ENCODE measurements around the gene FBXW5.
A peak's percentile ranks its signal among the peaks of the same experiment; 100 is the strongest.

Gene FBXW5

GRCh38 chr9:136947028-136947891 is 2.7 kb upstream of the FBXW5 start:
- no peak for DNase-seq

GRCh38 chr9:136946228-136947027 is 1.9 kb upstream of the FBXW5 start:
- DNase-seq, result no peak

- no peak for DNase-seq
These were observed 1.0 kb upstream of the FBXW5 start for GRCh38 chr9:136945333-136946227.

- peak; percentile 54 for DNase-seq
These were observed 373 bp downstream of the FBXW5 start for GRCh38 chr9:136944212-136944518.

- DNase-seq, result no peak
These were observed 987 bp downstream of the FBXW5 start for GRCh38 chr9:136943291-136944211.

- no peak for DNase-seq
These were observed 1.7 kb downstream of the FBXW5 start for GRCh38 chr9:136942881-136943230.

DNA sequence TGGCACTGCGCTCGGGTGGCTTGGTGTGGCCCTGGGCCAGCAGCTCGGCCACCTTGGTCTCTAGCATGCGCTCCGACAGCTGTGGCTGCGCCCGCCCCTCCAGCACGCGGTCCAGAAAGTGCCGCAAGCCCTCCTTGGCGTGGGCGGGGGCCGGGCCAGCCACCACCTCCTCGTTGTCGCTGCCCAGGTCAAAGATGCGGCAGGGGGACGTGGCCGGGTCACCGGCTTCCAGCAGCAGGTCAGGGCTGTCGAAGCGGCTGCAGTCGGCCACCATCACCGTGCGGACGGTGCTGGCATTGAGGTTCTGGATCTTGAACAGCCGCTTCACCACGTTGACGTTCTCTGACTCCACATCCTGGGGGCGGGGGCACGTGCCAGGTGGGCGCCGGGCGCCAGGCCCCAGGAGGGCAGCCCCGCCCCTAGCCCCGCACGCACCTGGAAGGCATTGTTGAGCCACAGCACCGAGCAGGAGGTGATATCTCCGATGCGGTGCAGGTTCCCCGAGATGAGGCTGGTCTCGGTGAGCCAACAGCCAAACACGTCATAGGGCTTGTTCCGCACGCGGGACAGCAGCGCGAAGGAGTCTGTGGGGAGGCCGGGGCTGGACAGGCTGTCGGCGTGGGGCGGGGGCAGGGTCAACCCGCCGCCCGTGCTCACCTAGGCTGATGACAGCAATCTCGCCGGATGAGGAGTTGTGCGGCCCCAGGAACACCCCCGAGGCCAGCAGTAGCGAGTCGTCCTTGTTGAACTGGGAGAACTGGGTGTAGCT is 2.2 kb downstream of the FBXW5 start:
- no peak for DNase-seq

GRCh38 chr9:136941231-136942111 is 3.1 kb downstream of the FBXW5 start:
- no peak for DNase-seq

DNA sequence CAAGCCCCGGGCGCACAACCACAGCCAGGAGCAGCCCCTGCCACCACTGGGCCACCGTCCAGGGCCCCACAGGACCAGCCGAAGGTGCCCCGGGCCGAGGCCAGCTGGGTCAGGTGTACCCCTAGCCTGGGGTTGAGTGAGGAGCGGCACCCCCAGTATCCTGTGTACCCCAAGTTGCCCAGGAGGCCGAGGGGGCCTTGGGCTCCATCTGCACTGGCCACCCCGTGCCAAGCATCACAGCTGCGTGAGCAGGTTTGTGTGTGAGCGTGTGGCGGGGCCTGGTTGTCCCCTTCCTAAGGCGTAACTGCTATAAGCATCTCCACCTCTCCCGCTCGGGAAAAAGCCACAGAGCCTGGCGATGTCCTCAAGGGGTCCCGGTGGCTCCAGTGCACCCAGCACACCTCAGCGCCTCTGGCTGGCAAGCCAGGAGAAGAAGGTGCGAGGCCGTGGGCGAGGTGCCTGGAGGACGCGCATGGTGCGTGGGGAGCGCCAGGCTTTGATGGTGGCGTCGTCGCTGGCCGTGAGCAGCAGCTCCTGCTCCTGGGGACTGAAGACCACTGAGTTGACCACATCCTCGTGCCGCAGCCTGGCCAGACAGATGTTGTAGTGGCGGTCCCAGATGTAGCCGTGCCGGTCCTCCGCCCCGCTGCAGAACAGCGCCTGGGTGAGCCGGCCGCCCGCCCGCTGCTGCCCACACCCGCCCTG is 3.9 kb downstream of the FBXW5 start:
- no peak for DNase-seq

- DNase-seq, result no peak
These were observed 4.5 kb downstream of the FBXW5 start for GRCh38 chr9:136939996-136940525.

- DNase-seq, result no peak
These were observed 5.0 kb downstream of the FBXW5 start for GRCh38 chr9:136939431-136939995.

- no peak for DNase-seq
These were observed 7.1 kb downstream of the FBXW5 start for GRCh38 chr9:136937186-136938001.

- DNase-seq, result no peak
These were observed 7.8 kb downstream of the FBXW5 start for GRCh38 chr9:136936645-136937170.

- no peak for DNase-seq
These were observed 8.9 kb downstream of the FBXW5 start for GRCh38 chr9:136935651-136936050.

GRCh38 chr9:136934277-136934676 is 10.3 kb downstream of the FBXW5 start:
- no peak for DNase-seq

DNA sequence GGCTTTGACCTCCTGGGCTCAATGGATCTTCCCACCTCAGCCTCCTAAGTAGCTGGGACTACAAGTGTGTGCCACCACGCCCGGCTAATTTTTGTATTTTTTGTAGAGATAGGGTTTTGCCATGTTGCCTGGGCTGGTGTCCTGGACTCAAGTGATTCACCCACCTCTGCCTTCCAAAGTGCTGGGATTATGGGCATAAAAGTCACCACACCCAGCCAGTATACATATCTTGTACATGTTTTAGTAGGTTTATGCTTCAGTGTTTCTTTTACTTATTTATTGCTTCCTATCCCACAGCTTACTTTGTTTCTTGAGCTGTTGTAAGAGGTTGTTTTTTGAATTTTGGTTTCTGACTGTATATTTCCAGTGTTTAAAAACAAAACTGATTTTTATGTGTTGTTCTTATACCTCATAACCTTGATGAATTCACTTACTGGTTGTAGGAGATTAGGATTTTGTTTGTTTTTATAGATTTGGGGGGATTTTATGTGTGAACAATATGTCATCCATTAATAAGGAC is 12.9 kb downstream of the FBXW5 start:
- no peak for DNase-seq

DNA sequence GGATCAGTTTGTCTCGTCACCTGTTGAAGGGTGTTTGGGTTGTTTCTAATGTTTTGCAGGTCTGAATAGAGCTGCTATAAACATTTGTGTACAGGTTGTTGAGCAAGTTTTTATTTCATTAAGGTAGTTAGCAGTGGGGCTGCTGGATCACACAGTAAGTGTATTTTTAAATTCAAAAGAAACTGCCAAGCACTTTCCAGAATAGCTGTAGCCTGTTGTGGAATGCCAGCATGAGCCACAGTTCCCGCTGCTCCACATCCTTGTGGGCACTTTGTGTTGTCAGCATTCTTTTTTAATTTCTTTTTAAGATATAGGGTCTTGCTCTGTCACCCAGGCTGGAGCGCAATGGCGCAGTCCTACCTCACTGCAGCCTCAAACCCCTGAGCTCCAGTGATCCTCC is 14.5 kb downstream of the FBXW5 start:
- DNase-seq, result no peak

Data from fibroblast of skin of abdomen (primary cell).